ENCODE results near the gene ASIC3. TPM values are rescaled to one million over a fixed set of nuclear protein-coding genes. Genes with fewer than 3 reads are reported as not detected.

The ASIC3 gene
- total and polyA plus RNA-seq, 2 donors (not counting 3 experiments of a cell fraction or from before 2014, with no cell fraction given) = 0.69 to 0.70 TPM

DNA sequence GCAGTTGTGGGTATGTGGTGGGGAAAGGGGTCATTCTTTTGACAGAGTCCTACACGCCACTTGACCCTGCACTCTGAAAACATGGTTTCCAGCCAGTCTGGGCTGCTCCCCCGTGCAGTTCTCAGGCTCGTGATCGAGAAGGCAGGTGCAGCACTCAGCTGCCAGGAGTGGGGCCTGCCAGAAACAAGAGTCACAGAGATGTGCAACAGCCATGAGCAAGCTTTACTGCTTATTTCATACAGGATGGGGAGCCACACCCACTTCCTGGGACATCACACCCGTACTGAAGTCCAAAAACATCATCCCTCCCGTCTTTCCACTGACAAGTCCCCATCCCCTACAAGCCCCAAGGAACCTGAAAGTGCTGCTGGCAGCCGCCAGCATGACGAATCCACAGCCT is 33.4 kb upstream of the ASIC3 start:
- no peak overlapping the region for H2AFZ ChIP-seq (ENCODE audit: low read depth, low read length)
- H4K20me1 ChIP-seq (replicated peaks; ENCODE audit: control insufficient read depth, extremely low read depth, insufficient read depth, low read length) = no peaks in the 10 kb centered on the region
- H3K9me1 ChIP-seq (replicated peaks; ENCODE audit: control insufficient read depth, extremely low read depth, insufficient read depth, low read length) = no peaks in the 10 kb centered on the region
- no peaks in the 10 kb centered on the region for H3K9me3 ChIP-seq (replicated peaks; ENCODE audit: control insufficient read depth, insufficient read depth, low read length)
- FAIRE-seq (no peak), DNase-seq (ENCODE audit: low read depth, low spot score) (no peak)
- H3K4me1 ChIP-seq (ENCODE audit: control insufficient read depth, extremely low read depth, insufficient read depth, low read length) = peaks cover 15% of the 10 kb centered on the region
- dilution Hi-C loops (cut with MboI; ENCODE audit: extremely low pct_ligation_motif_present, low sequenced_read_pairs) = no loop called here
- TF ChIP-seq GATA2 (IDR thresholded peaks at IDR 0.05; ENCODE audit: insufficient read depth, insufficient read length, low read depth, low read length) (no peak), MYC (IDR thresholded peaks at IDR 0.05; ENCODE audit: low read depth, low read length) (no peak), POLR2AphosphoS5 (IDR thresholded peaks at IDR 0.05; ENCODE audit: insufficient read depth, low read depth, low read length) (no peak), EZH2 (IDR thresholded peaks at IDR 0.05; ENCODE audit: borderline replicate concordance, low read depth, low read length, severe bottlenecking) (no peak), FOS (IDR thresholded peaks at IDR 0.05; ENCODE audit: borderline replicate concordance, insufficient read depth, low read length) (no peak), JUN (IDR thresholded peaks at IDR 0.05; ENCODE audit: borderline replicate concordance, insufficient read depth, insufficient read length, low read depth) (no peak), POLR2A (IDR thresholded peaks at IDR 0.05; ENCODE audit: low read depth, low read length) (no peak)
- TF ChIP-seq, protein P1, sequence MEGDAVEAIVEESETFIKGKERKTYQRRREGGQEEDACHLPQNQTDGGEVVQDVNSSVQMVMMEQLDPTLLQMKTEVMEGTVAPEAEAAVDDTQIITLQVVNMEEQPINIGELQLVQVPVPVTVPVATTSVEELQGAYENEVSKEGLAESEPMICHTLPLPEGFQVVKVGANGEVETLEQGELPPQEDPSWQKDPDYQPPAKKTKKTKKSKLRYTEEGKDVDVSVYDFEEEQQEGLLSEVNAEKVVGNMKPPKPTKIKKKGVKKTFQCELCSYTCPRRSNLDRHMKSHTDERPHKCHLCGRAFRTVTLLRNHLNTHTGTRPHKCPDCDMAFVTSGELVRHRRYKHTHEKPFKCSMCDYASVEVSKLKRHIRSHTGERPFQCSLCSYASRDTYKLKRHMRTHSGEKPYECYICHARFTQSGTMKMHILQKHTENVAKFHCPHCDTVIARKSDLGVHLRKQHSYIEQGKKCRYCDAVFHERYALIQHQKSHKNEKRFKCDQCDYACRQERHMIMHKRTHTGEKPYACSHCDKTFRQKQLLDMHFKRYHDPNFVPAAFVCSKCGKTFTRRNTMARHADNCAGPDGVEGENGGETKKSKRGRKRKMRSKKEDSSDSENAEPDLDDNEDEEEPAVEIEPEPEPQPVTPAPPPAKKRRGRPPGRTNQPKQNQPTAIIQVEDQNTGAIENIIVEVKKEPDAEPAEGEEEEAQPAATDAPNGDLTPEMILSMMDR (IDR thresholded peaks at IDR 0.05; ENCODE audit: extremely low read depth in 1 of 2, insufficient read depth in 1 of 2, low read depth in 1 of 2, low read length in 2 of 2) = no peak
- TF ChIP-seq, protein P2, sequence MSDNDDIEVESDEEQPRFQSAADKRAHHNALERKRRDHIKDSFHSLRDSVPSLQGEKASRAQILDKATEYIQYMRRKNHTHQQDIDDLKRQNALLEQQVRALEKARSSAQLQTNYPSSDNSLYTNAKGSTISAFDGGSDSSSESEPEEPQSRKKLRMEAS (IDR thresholded peaks at IDR 0.05; ENCODE audit: insufficient read depth, insufficient read length) = no peak
- intact Hi-C loops (cut with micrococcal nuclease) = no loop called here
- H3K79me2 ChIP-seq (ENCODE audit: control insufficient read depth, insufficient read depth, low read length) = no peaks in the 10 kb centered on the region
- H3K4me2 ChIP-seq (ENCODE audit: insufficient read depth, low read length) = no peak overlapping the region
- no peak overlapping the region for H3K27ac ChIP-seq (ENCODE audit: insufficient read depth, low read depth, low read length)
- peaks cover 3 to 9% of the 10 kb centered on the region in 2 experiments for H3K27me3 ChIP-seq (ENCODE audit: control insufficient read depth in 2 of 2, insufficient read depth in 2 of 2, low read length in 2 of 2)
- H3K9ac ChIP-seq (replicated peaks; ENCODE audit: extremely low read depth, insufficient read depth, low read length) = no peak overlapping the region
- H3K36me3 ChIP-seq (ENCODE audit: control insufficient read depth in 2 of 2, extremely low read depth in 1 of 2, insufficient read depth in 2 of 2, low read length in 2 of 2) = peaks cover 0 to 21% of the 10 kb centered on the region in 2 experiments
- ChIA-PET CTCF (interaction anchor here (1.3 to 2.4 kb wide), 2 partner anchors 46 to 117 kb away, joined by 3 to 11 read pairs; no protein-coding TSS in a partner anchor), POLR2A (no interaction called here)
- H3K4me3 ChIP-seq (replicated peaks in 1 of 3; ENCODE audit: insufficient read depth in 1 of 3, low read depth in 1 of 3, low read length in 3 of 3) = no peak overlapping the region
- no TSS peak for BruUV-seq (replicated peaks)

All from endothelial cell of umbilical vein (primary cell).